Putamen (tissue), 1 donor: Measurements from ENCODE around the gene TBX15.

ENCODE experiments used
- DNase-seq: peaks from one replicate; pipeline ENCODE4 v3.0.0-alpha.2; 2016; ENCODE audit warnings: low spot score

Gene TBX15

DNA sequence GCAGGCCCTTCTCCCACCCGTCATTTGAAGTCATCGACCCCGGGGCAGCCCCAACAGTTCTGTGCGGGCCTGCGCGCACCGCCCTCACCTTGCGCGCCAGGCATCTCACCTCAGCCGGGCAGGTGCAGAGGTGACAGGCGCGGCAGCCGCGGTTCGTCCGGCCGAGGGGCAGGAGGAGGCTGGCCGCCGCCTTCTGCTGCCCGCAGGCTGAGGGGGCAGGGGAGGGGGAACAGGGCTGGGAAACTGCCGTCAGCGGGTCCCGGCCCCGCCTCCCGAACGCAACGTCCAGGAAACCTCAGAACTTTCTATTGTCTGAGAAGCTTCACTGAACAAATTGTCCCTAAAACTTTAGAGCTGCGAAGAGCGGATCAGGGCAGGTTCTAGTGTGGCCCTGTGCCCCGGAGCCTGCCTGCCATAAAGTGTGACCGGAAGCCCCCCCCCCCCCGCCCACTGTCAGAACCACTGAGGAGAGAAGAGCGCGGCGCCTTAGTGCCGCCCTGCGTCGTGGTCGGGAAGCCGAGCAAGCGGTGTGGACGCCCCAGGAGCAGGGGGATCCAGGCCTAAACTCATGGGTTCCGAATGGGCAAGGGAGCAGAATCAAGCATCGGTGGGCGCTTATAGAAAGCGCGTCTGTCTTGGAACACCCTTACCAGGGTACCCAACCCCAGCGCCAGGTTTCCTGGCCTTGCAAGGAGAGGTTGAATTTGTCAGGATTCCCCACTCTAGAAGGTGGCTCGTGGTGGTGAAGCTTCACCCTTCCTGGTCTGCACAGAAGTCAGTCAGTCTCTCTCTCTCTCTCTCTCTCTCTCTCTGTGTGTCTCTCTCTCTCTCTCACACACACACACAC is 13.3 kb upstream of the TBX15 start:
- DNase-seq = no peak

DNA sequence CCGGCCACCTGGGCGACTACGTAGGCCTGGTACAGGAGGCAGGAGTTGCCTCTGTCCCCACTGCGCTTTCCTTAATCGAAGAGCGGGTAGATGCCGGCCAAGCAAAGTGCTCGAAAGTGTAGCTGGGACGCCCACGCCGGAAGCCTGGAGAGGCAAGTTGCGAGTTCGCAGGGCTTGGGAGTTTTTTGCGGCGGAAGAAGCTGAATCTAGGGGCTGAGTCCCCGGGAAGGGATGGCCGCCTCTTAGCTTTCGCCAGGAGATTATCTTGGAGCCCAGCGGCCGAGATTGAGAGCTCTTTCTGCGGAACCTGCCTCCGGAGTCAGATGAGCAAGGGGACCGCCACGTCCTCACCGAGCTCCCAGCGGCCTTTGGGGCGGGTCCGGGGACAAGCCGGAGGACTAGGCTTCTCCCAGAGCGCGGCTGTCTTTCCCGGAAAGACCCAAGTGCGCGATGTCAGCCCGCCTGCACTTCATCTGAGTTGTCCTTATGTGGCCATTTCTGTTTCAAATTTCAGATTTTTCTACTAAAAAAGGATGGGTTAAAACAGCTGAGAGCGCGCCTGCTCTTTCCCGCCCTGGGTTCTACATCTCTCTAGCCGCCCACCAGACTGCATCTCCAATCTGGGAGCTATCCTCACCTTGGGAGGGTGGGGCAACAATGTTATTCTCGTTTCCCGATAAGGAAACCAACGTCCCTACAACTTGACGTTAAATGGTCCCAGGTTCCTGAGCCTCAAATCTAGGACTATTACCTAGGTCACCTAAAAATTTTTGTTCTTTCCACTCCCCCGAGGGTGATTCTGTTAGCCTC is 12.4 kb upstream of the TBX15 start:
- DNase-seq = no peak

DNA sequence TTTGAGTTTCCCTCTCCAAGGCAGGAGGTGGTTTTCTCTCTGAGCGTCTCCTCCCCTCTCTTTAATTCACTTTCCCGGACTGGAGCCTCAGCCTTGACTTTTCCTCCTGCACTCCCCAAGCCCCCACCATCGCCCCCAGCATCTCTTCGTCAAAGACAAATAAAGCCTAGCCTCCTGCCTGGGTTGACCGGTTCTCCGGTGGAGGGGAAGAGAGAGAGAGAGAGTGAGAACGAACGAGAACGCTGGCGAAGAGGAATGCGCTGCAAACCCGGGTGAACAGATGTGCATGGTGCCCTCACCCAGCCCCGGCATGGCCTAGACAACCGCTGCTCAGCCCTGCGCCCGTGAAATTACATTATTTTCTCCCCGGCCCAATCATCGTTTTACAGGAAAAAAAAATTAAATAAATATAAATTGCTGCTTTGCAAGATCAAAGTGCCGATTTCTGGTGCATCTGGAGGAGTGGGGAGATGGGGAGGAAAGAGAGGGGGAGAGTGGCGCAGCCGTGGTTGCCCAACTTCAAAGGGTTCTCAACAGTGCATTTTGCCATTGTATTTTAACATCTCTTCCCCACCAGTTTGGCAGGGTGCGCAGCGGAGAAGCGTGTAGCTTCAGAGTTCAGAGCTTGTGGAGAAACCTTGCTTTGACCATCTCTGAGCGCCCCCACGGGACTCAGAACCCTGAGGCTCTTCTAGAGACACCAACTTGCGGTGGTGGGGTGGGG is 11.4 kb upstream of the TBX15 start:
- DNase-seq = no peak

- no peak for DNase-seq
Measured at GRCh38 chr1:118998171-118998570, 10.0 kb upstream of the TBX15 start.

- DNase-seq = no peak
Measured at GRCh38 chr1:118997225-118997624, 9.1 kb upstream of the TBX15 start.

DNA sequence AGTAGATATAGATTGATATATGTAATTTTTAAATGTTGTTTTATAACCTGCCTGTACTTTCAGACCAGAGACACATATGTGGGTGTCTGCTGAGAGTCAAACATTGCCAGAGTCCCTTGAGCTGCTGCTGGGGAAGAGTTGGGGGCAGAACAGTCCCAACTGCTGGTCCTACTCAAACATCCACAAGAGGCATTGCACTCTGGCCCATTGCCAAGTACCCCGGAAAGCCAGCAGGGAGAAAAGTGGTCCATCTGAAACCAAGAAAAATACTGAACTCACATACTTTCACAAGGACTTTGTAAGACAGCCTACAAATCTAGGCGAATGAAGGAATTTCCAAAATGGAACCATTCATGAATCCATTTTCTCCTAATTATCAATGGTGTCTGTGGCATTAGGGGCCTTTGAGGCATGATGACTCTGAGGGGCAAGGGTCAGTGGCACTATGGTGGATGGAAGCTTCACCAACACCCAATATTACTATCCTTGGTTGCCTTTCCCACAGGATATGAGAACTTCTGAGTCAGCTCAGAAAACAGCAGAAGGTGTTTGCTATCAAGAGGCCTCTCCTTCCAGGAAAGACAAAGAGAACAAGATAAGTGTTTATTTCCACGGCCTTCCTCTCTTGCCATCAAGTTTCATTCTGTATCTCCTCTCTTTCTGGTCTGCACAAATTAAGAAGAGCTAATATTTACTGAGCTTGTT is 7.3 kb upstream of the TBX15 start:
- DNase-seq = no peak

GRCh38 chr1:118993700-118994026 is 5.5 kb upstream of the TBX15 start:
- no peak for DNase-seq

DNA sequence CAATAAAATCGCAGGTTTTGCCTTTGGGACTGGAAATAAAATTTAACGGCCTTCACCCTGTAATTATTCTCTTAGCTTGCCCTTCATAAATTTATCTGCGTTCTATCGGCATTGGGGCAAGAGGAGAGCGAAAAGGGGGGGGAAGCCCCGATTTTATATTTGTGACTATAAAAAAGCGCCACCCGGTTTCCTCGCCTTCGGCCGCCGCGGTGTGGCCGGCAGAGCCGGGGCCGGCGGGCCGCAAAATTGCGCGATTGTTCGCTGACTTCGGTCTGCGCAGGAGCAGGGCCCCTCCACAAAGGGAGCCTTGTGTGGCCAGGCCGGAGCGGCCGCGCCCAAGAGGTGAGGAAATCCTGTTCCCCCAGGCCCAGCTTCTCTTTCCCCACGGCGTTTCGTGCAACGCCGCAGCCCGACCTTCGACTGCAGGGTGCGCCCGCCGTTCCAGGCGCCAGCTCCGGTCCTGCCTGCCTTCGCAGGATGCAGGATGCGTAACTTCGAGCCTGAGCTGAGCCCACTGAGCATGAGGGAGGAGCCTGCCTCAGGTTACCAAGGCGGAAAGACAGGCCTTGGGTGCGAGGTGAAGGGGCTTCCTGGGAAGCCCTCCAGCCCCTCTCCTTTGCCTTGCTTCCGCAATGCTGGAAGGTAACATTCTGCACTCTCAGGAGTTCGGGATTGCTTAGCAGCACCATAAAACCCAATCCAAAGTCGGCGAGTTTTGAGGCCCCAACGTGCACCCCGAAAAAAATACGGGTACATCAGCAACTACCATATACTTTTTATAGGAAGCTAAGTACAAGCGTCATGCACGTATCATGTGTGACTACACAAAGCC is 4.9 kb upstream of the TBX15 start:
- no peak for DNase-seq

DNA sequence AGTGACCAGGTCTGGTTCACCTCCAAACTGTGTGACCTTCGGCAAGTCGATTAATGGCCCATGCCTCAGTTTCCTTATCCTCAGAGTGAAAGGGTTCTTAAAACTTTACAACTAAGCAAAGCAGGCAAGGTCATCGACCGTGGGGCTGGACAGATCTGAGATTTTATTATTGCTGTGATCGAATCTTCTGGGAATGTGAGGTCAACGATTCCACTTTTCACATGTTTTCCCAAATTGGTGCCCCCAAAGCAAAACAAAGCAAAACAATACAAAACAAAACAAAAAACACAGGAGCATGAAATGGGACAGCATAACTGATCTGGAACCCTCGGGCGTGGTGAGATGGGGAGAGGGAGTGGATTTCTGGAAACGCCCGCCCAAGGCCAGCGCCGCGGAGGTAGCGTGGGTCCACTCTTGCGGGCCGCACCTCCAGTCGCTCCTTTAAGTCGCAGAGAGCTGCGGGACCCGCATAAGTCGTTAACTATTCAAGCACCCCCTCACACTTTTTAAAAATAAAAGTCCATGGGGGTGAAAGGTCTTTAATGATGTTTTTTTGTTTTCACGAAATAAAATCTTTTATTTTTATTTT is 4.2 kb upstream of the TBX15 start:
- no peak for DNase-seq

GRCh38 chr1:118991448-118991847 is 3.3 kb upstream of the TBX15 start:
- no peak for DNase-seq

GRCh38 chr1:118990513-118991152 is 2.5 kb upstream of the TBX15 start:
- DNase-seq = no peak

GRCh38 chr1:118989878-118990378 is 1.8 kb upstream of the TBX15 start:
- DNase-seq = no peak

- DNase-seq = no peak
Measured at GRCh38 chr1:118989006-118989815, 1.1 kb upstream of the TBX15 start.

DNA sequence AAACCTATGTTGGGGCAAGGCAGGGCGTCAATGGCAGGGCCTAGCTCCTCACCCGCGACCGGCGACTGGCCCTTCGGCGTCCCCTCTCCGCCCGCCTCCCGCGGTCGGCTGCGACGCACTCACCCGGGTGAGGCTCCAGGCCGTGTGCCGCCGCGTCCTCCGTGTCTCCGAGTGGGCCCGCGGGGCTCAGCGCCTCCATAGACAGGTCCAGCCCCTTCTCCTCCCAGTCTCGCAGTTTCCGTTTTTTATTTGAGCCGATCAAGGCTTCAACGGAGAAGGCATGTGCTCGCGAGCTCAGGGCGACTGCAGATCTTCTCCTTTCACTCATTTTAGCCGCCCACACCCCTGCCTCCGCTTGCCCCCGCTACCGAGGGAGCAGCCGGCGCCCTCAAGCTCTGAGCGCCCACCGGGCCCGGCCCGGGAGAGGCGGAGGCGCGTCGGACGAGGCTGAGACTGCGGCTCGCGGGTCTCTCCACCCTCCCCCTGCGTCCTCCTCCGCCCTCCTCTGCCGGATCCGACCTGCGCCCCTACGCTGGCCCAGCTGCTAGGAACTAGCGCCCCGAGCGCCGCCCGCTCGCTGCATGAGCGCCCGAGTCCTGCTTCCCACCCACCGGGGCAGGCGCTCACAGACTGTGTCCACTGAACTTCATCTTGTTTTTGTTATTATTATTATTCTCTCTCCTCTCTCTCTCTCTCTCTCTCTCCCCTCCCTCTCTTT is 516 bp downstream of the TBX15 start:
- DNase-seq = no peak

- DNase-seq = no peak
Measured at GRCh38 chr1:118986555-118987467, 1.3 kb downstream of the TBX15 start.

- DNase-seq = no peak
Measured at GRCh38 chr1:118985640-118986554, 2.2 kb downstream of the TBX15 start.
